GM12878 (cell line): ENCODE measurements around the gene DOLPP1. TPM values are rescaled to one million over a fixed set of nuclear protein-coding genes. Genes with fewer than 3 reads are reported as not detected.

ENCODE experiments used
- ATAC-seq: fragments of 200-7000 bp; cut with Tn5 transposase; 3 replicates; pipeline ENCODE4 v1.9.1; 2020; ENCODE audit warnings: mild to moderate bottlenecking, moderate library complexity
- BruUV-seq: library from RNA; stranded (reverse); fragments of 400-500 nt; replicated peaks from 2 replicates; lab custom pipeline; 2021; lab: Mats Ljungman, UMichigan
- CTCF ChIA-PET: fragments of 300-600 bp; sonication (Branson Sonifier 250); formaldehyde crosslinking; extraction: SDS; loops from one replicate; lab custom pipeline; 2021; ENCODE audit warnings: inconsistent platforms; lab: Yijun Ruan, JAX
- POLR2A ChIA-PET: fragments of 350-600 bp; formaldehyde crosslinking; extraction: SDS; loops from one replicate; lab custom pipeline; 2021; ENCODE audit warnings: inconsistent platforms; lab: Charles Lee
- RAD21 ChIA-PET: fragments of 300-600 bp; sonication (Branson Sonifier 250); formaldehyde crosslinking; loops from one replicate; lab custom pipeline; 2023; ENCODE audit warnings: antibody characterized with exemption; ENCODE audit not compliant: unreplicated experiment; lab: Charles Lee
- SMC1A ChIA-PET: fragments of 300-600 bp; sonication (Branson Sonifier 250); formaldehyde crosslinking; loops from one replicate; lab custom pipeline; 2023; ENCODE audit not compliant: unreplicated experiment, uncharacterized antibody; lab: Charles Lee
- DNase-seq: peaks from one replicate; pipeline ENCODE4 v3.0.0-alpha.2; 2011; ENCODE audit warnings: low read depth, low spot score
- FAIRE-seq: peaks from 3 replicates; lab custom pipeline; 2011; peaks lifted over from hg19 to GRCh38; lab: Jason Lieb, UNC
- H2AFZ ChIP-seq: 2 replicates; pipeline ENCODE4 v1.6.0; 2011; ENCODE audit warnings: low read depth, low read length, control low read depth; ENCODE audit not compliant: control insufficient read depth
- H3K27ac ChIP-seq: 2 replicates; pipeline ENCODE4 v1.5.1; 2011; ENCODE audit warnings: control low read depth; ENCODE audit not compliant: control insufficient read depth, insufficient read depth
- H3K27me3 ChIP-seq, 2 experiments: replicated peaks in 1 of 2; 2 replicates each; pipeline versions ENCODE4 v1.6.0 to v1.6.1; 2011; ENCODE audit warnings: low read length in 1 of 2; ENCODE audit not compliant: control insufficient read depth in 2 of 2, insufficient read depth in 2 of 2
- H3K36me3 ChIP-seq, 2 experiments: 2 replicates each; pipeline ENCODE4 v1.5.1; 2011; ENCODE audit warnings: low read length in 1 of 2; ENCODE audit not compliant: control insufficient read depth in 2 of 2, insufficient read depth in 2 of 2
- H3K4me1 ChIP-seq: 2 replicates; pipeline ENCODE4 v1.6.1; 2011; ENCODE audit warnings: mild to moderate bottlenecking, low read length, moderate library complexity, mixed read lengths; ENCODE audit not compliant: control insufficient read depth, insufficient read depth
- H3K4me2 ChIP-seq: 2 replicates; pipeline ENCODE4 v1.6.0; 2011; ENCODE audit warnings: control low read depth; ENCODE audit not compliant: control insufficient read depth, insufficient read depth
- H3K4me3 ChIP-seq: fragments of 200-600 bp; sonication (generic); 2 replicates; pipeline ENCODE4 v1.5.1; 2016
- H3K79me2 ChIP-seq: 2 replicates; pipeline ENCODE4 v1.6.0; 2011; ENCODE audit warnings: low read length; ENCODE audit not compliant: control insufficient read depth, insufficient read depth
- H3K9ac ChIP-seq: 2 replicates; pipeline ENCODE4 v1.8.0; 2011; ENCODE audit warnings: low read length, control low read depth, mixed read lengths; ENCODE audit not compliant: control insufficient read depth, insufficient read depth
- H3K9me3 ChIP-seq: replicated peaks from 3 replicates; pipeline ENCODE4 v1.5.1; 2011; ENCODE audit warnings: mild to moderate bottlenecking, low read length; ENCODE audit not compliant: control insufficient read depth, insufficient read depth
- H4K20me1 ChIP-seq: 2 replicates; pipeline ENCODE4 v1.6.0; 2011; ENCODE audit not compliant: control insufficient read depth, insufficient read depth
- ETV6 ChIP-seq, 2 experiments: fragments of 450-650 bp in 1 of 2; IDR thresholded peaks in 1 of 2; conservative IDR thresholded peaks in 1 of 2; 2 replicates each; pipeline ENCODE4 v1.6.1; 2014; ENCODE audit warnings: antibody characterized with exemption in 1 of 2, borderline replicate concordance in 1 of 2, low read depth in 1 of 2, mild to moderate bottlenecking in 1 of 2, moderate library complexity in 1 of 2
- EZH2 ChIP-seq: IDR thresholded peaks from 2 replicates; pipeline ENCODE4 v1.6.1; 2012; ENCODE audit warnings: low read depth, mild to moderate bottlenecking, control low read depth, inconsistent platforms, low read length, borderline replicate concordance; ENCODE audit not compliant: control insufficient read depth
- MEF2B ChIP-seq: fragments of 450-650 bp; IDR thresholded peaks from 2 replicates; pipeline ENCODE4 v1.6.1; 2018; ENCODE audit warnings: mild to moderate bottlenecking, moderate library complexity; ENCODE audit not compliant: partially characterized antibody, poor library complexity, severe bottlenecking
- RAD21 ChIP-seq: IDR thresholded peaks from 2 replicates; pipeline ENCODE4 v1.6.1; 2011; ENCODE audit warnings: mild to moderate bottlenecking, low read depth, low read length, moderate library complexity; ENCODE audit not compliant: insufficient read depth
- SPI1 ChIP-seq: IDR thresholded peaks from 2 replicates; pipeline ENCODE4 v1.6.1; 2011; ENCODE audit warnings: low read depth, mild to moderate bottlenecking, low read length, moderate library complexity, borderline replicate concordance; ENCODE audit not compliant: insufficient read depth
- TCF3 ChIP-seq: IDR thresholded peaks from 2 replicates; pipeline ENCODE4 v1.6.1; 2012; ENCODE audit warnings: low read depth, mild to moderate bottlenecking, low read length, borderline replicate concordance; ENCODE audit not compliant: insufficient read depth
- WGBS: methylation state at CpG from one replicate; pipeline ENCODE4 v1.1.6; 2016; ENCODE audit warnings: low lambda C conversion rate; ENCODE audit not compliant: insufficient replicate concordance, insufficient coverage; ENCODE audit errors: missing lambda C conversion rate; 5-methylcytosine and 5-hydroxymethylcytosine counted together
- in situ Hi-C: fragments of 300-500 bp; cut with MboI; formaldehyde crosslinking; loops from 9 replicates; pipeline ENCODE4 v1.14.3; 2018; ENCODE audit warnings: mixed read lengths
- intact Hi-C: fragments of 100-400 bp; cut with micrococcal nuclease; formaldehyde crosslinking; loops from one replicate; pipeline ENCODE4 v1.14.2; 2022; ENCODE audit not compliant: unreplicated experiment
- polyA plus RNA-seq, 11 experiments: library from polyadenylated mRNA; depleted of rRNA in 4 of 11; unstranded in 6 of 11; stranded (reverse) in 5 of 11; fragments of >200 nt; fragmentation: Nextera tagmentation in 4 of 11; fragmentation: Illumina TruSeq in 1 of 11; extraction: Ambion mirVana in 4 of 11; extraction: Trizol in 1 of 11; gene quantifications; 1 replicate in 1 of 11; 2 replicates in 10 of 11; pipeline versions ENCODE4 v1.2.1 to v1.2.3, GENCODE V29; 2011 to 2016; ENCODE audit warnings: inconsistent platforms in 2 of 11, missing spikeins in 2 of 11, low read depth in 1 of 11
- total RNA-seq, 4 experiments: library from RNA; depleted of rRNA in 3 of 4; stranded (reverse); fragments of >200 nt in 3 of 4; fragmentation: Illumina TruSeq in 1 of 4; extraction: Trizol in 1 of 4; gene quantifications; 2 replicates each; pipeline versions ENCODE4 v1.2.1 to v1.2.3, GENCODE V29; 2013 to 2021
- TF ChIP-seq, protein P1 (sequence below), 3 experiments: IDR thresholded peaks in 2 of 3; conservative IDR thresholded peaks in 1 of 3; 2 replicates each; pipeline ENCODE4 v1.5.1; 2011; ENCODE audit warnings: low read depth in 3 of 3, low read length in 3 of 3, mild to moderate bottlenecking in 3 of 3, control low read depth in 2 of 3, moderate library complexity in 2 of 3, inconsistent platforms in 1 of 3, mixed read lengths in 1 of 3; ENCODE audit not compliant: control insufficient read depth in 2 of 3, insufficient read depth in 1 of 3; ENCODE audit errors: extremely low read depth in 1 of 3
- TF ChIP-seq, protein P2 (sequence below): IDR thresholded peaks from 2 replicates; pipeline ENCODE4 v1.6.1; 2012; ENCODE audit warnings: low read length, inconsistent platforms

Gene DOLPP1
- total and polyA plus RNA-seq, 10 of the 15 experiments (the other 5 are each of a cell fraction or from before 2014, with no cell fraction given): 0.76 to 19.9 (median 13.4) TPM

DNA sequence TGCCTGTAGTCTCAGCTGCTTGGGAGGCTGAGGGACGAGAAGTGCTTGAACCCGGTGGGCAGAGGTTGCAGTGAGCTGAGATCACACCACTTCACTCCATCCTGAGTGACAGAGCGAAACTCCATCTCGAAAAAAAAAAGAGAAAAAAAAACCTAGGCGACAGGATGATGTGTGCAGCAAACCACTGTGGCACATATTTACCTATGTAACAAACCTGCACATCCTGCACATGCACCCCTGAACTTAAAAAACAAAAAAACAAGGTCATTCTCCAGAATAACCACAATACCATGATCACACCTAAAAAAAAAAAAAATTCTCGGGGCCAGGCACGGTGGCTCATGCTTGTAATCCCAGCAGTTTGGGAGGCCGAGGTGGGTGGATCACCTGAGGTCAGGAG lies 7.5 kb upstream of the DOLPP1 start:
- H3K4me2 ChIP-seq: no peak overlapping the region
- H3K4me1 ChIP-seq: peaks cover 12% of the 10 kb centered on the region
- in situ Hi-C loops (no loop called here), intact Hi-C loops (no loop called here)
- ChIA-PET POLR2A (interaction anchor here (0.6 kb wide), 1 partner anchor 773 kb away, joined by 3 read pairs; no protein-coding TSS in a partner anchor), SMC1A (no interaction called here), CTCF (interaction anchor here (1.4 kb wide), 1 partner anchor 29 kb away, joined by 3 read pairs; no protein-coding TSS in a partner anchor), RAD21 (no interaction called here)
- TF ChIP-seq TCF3 (no peak), RAD21 (no peak), SPI1 (no peak), EZH2 (no peak), ETV6 (conservative IDR thresholded peaks at IDR 0.05 in 1 of 2, IDR thresholded peaks at IDR 0.05 in 1 of 2; ENCODE audit: borderline replicate concordance in 1 of 2, low read depth in 1 of 2) (no peak), MEF2B (no peak)
- TF ChIP-seq, protein P1, sequence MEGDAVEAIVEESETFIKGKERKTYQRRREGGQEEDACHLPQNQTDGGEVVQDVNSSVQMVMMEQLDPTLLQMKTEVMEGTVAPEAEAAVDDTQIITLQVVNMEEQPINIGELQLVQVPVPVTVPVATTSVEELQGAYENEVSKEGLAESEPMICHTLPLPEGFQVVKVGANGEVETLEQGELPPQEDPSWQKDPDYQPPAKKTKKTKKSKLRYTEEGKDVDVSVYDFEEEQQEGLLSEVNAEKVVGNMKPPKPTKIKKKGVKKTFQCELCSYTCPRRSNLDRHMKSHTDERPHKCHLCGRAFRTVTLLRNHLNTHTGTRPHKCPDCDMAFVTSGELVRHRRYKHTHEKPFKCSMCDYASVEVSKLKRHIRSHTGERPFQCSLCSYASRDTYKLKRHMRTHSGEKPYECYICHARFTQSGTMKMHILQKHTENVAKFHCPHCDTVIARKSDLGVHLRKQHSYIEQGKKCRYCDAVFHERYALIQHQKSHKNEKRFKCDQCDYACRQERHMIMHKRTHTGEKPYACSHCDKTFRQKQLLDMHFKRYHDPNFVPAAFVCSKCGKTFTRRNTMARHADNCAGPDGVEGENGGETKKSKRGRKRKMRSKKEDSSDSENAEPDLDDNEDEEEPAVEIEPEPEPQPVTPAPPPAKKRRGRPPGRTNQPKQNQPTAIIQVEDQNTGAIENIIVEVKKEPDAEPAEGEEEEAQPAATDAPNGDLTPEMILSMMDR (IDR thresholded peaks at IDR 0.05 in 2 of 3, conservative IDR thresholded peaks at IDR 0.05 in 1 of 3; ENCODE audit: control insufficient read depth in 2 of 3, extremely low read depth in 1 of 3, insufficient read depth in 1 of 3, low read depth in 3 of 3, low read length in 3 of 3): no peak
- TF ChIP-seq, protein P2, sequence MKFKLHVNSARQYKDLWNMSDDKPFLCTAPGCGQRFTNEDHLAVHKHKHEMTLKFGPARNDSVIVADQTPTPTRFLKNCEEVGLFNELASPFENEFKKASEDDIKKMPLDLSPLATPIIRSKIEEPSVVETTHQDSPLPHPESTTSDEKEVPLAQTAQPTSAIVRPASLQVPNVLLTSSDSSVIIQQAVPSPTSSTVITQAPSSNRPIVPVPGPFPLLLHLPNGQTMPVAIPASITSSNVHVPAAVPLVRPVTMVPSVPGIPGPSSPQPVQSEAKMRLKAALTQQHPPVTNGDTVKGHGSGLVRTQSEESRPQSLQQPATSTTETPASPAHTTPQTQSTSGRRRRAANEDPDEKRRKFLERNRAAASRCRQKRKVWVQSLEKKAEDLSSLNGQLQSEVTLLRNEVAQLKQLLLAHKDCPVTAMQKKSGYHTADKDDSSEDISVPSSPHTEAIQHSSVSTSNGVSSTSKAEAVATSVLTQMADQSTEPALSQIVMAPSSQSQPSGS: no peak
- BruUV-seq: no TSS peak
- DNase-seq (no peak), FAIRE-seq (no peak), ATAC-seq (no peak)
- H4K20me1 ChIP-seq: no peaks in the 10 kb centered on the region
- no peak overlapping the region for H3K9ac ChIP-seq
- H3K27me3 ChIP-seq: no peaks in the 10 kb centered on the region
- H3K27ac ChIP-seq: no peak overlapping the region
- no peaks in the 10 kb centered on the region for H3K9me3 ChIP-seq
- H3K4me3 ChIP-seq: no peak overlapping the region
- H2AFZ ChIP-seq: no peak overlapping the region
- no peaks in the 10 kb centered on the region for H3K79me2 ChIP-seq
- WGBS: 80% methylated on average over 8 of the region's 8 CpGs
- no peaks in the 10 kb centered on the region; a peak in 1 of 4 replicates for H3K36me3 ChIP-seq
